ENCODE data around the gene HIGD2A.

HIGD2A gene

DNA sequence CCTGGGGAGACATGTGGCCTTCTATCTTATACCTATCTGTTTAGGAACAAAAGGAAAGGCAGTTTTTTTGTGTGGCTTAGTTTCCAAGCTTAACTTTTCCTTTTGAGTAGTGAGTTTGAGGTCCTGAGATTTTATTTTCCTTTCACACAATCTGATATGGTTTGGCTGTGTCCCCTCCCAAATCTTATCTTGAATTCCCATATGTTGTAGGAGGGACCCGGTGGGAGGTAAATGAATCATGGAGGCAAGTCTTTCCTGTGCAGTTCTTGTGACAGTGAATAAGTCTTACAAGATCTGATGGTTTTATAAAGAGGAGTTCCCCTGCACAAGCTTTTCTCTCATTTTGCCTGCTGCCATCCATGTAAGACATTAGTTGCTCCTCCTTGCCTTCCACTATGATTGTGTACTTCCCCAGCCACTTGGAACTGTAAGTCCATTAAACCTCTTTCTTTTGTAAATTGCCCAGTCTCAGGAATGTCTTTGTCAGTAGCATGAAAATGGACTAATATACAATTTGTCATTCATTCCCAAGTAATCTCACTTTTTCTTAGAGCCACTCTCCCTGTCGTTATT lies 32.5 kb downstream of the HIGD2A start:
- Histone ChIP-seq H3K36me3 (ENCODE audit: low read length) (peaks cover 2% of the 10 kb centered on the region; the same call in 1 of the 2 replicates), H4K20me1 (ENCODE audit: low read depth, low read length) (no peaks in the 10 kb centered on the region), H3F3A (ENCODE audit: insufficient read depth) (no peaks in the 10 kb centered on the region), H3K27me3 (ENCODE audit: low read length) (no peaks in the 10 kb centered on the region), H3K79me2 (ENCODE audit: insufficient read depth, low read length) (no peaks in the 10 kb centered on the region), H3K4me2 (ENCODE audit: low read depth, low read length, poor library complexity, severe bottlenecking) (no peak overlapping the region), H2AFZ (ENCODE audit: low read depth, low read length, severe bottlenecking) (no peak overlapping the region), H3K9ac (ENCODE audit: low read length) (no peak overlapping the region), H3K9me3 (ENCODE audit: insufficient read depth, low read length) (peaks cover 3% of the 10 kb centered on the region; the same call in 1 of the 2 replicates), H3K27ac (ENCODE audit: low read depth, low read length) (no peak overlapping the region), H3K4me3 (ENCODE audit: insufficient read depth, low read length, poor library complexity, severe bottlenecking) (no peak overlapping the region), H3K9me2 (replicated peaks; ENCODE audit: insufficient read depth, low read length) (no peaks in the 10 kb centered on the region)
- TF ChIP-seq, protein P1, sequence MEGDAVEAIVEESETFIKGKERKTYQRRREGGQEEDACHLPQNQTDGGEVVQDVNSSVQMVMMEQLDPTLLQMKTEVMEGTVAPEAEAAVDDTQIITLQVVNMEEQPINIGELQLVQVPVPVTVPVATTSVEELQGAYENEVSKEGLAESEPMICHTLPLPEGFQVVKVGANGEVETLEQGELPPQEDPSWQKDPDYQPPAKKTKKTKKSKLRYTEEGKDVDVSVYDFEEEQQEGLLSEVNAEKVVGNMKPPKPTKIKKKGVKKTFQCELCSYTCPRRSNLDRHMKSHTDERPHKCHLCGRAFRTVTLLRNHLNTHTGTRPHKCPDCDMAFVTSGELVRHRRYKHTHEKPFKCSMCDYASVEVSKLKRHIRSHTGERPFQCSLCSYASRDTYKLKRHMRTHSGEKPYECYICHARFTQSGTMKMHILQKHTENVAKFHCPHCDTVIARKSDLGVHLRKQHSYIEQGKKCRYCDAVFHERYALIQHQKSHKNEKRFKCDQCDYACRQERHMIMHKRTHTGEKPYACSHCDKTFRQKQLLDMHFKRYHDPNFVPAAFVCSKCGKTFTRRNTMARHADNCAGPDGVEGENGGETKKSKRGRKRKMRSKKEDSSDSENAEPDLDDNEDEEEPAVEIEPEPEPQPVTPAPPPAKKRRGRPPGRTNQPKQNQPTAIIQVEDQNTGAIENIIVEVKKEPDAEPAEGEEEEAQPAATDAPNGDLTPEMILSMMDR (IDR thresholded peaks at IDR 0.05; ENCODE audit: insufficient read depth, low read length, poor library complexity, severe bottlenecking) = no peak
- no peak for TF ChIP-seq EZH2phosphoT487 (conservative IDR thresholded peaks at IDR 0.05; ENCODE audit: low read length)

GRCh38 chr5:176424181-176424580 lies 35.6 kb downstream of the HIGD2A start:
- Histone ChIP-seq H2AFZ (ENCODE audit: low read depth, low read length, severe bottlenecking) (no peak overlapping the region), H3K4me3 (ENCODE audit: insufficient read depth, low read length, poor library complexity, severe bottlenecking) (no peak overlapping the region), H3K27ac (ENCODE audit: low read depth, low read length) (no peak overlapping the region), H3K9ac (ENCODE audit: low read length) (no peak overlapping the region), H4K20me1 (ENCODE audit: low read depth, low read length) (no peaks in the 10 kb centered on the region), H3K79me2 (ENCODE audit: insufficient read depth, low read length) (no peaks in the 10 kb centered on the region), H3F3A (ENCODE audit: insufficient read depth) (no peaks in the 10 kb centered on the region), H3K36me3 (ENCODE audit: low read length) (peaks cover 3% of the 10 kb centered on the region; the same call in 1 of the 2 replicates), H3K9me3 (ENCODE audit: insufficient read depth, low read length) (peaks cover 3% of the 10 kb centered on the region; the same call in 1 of the 2 replicates), H3K4me2 (ENCODE audit: low read depth, low read length, poor library complexity, severe bottlenecking) (no peak overlapping the region), H3K9me2 (replicated peaks; ENCODE audit: insufficient read depth, low read length) (no peaks in the 10 kb centered on the region), H3K27me3 (ENCODE audit: low read length) (no peaks in the 10 kb centered on the region)
- TF ChIP-seq, protein P1 (IDR thresholded peaks at IDR 0.05; ENCODE audit: insufficient read depth, low read length, poor library complexity, severe bottlenecking) = no peak
- no peak for TF ChIP-seq EZH2phosphoT487 (conservative IDR thresholded peaks at IDR 0.05; ENCODE audit: low read length)

DNA sequence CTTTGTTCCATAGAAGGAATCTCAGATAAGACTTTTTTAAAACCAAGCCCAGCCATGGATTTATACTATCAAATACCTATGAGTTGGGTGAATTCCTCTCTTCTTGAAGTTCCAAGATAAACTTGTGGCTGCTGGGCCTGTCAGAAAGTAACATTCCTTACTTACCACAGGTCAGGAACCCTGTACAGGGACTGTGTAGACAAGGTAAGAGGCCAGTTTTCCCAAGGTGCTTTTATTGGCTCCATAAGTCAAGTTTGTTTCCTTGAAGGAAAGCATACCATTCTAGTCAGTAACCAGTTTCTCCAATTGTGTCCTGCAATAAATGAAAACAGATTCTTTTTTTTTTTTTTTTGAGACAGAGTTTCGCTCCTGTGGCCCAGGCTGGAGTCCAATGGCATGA lies 36.6 kb downstream of the HIGD2A start:
- H2AFZ ChIP-seq (ENCODE audit: low read depth, low read length, severe bottlenecking) = no peak overlapping the region

More for the DNA sequence above, 36.6 kb downstream of the HIGD2A start:
- Histone ChIP-seq H3K4me3 (ENCODE audit: insufficient read depth, low read length, poor library complexity, severe bottlenecking) (no peak overlapping the region), H3K36me3 (ENCODE audit: low read length) (peaks cover 3% of the 10 kb centered on the region; the same call in 1 of the 2 replicates), H3K4me2 (ENCODE audit: low read depth, low read length, poor library complexity, severe bottlenecking) (no peak overlapping the region), H3K27me3 (ENCODE audit: low read length) (no peaks in the 10 kb centered on the region), H3K79me2 (ENCODE audit: insufficient read depth, low read length) (no peaks in the 10 kb centered on the region), H3K9me2 (replicated peaks; ENCODE audit: insufficient read depth, low read length) (no peaks in the 10 kb centered on the region), H4K20me1 (ENCODE audit: low read depth, low read length) (no peaks in the 10 kb centered on the region), H3K27ac (ENCODE audit: low read depth, low read length) (no peak overlapping the region), H3F3A (ENCODE audit: insufficient read depth) (no peaks in the 10 kb centered on the region), H3K9me3 (ENCODE audit: insufficient read depth, low read length) (peaks cover 3% of the 10 kb centered on the region; the same call in 1 of the 2 replicates), H3K9ac (ENCODE audit: low read length) (no peak overlapping the region)
- TF ChIP-seq, protein P1 (IDR thresholded peaks at IDR 0.05; ENCODE audit: insufficient read depth, low read length, poor library complexity, severe bottlenecking) = no peak
- no peak for TF ChIP-seq EZH2phosphoT487 (conservative IDR thresholded peaks at IDR 0.05; ENCODE audit: low read length)

Data from SU-DHL-6 (cell line).